SIG-M5 treated with dmso at 0.1 percent for 504 hours (cell line): ENCODE measurements around the gene EGR2.
A peak's percentile ranks its signal among the peaks of the same experiment; 100 is the strongest.

Source experiments
- DNase-seq: peaks from one replicate; lab custom pipeline; 2025; ENCODE audit not compliant: unreplicated experiment; lab: John Stamatoyannopoulos, UW

Gene EGR2

DNA sequence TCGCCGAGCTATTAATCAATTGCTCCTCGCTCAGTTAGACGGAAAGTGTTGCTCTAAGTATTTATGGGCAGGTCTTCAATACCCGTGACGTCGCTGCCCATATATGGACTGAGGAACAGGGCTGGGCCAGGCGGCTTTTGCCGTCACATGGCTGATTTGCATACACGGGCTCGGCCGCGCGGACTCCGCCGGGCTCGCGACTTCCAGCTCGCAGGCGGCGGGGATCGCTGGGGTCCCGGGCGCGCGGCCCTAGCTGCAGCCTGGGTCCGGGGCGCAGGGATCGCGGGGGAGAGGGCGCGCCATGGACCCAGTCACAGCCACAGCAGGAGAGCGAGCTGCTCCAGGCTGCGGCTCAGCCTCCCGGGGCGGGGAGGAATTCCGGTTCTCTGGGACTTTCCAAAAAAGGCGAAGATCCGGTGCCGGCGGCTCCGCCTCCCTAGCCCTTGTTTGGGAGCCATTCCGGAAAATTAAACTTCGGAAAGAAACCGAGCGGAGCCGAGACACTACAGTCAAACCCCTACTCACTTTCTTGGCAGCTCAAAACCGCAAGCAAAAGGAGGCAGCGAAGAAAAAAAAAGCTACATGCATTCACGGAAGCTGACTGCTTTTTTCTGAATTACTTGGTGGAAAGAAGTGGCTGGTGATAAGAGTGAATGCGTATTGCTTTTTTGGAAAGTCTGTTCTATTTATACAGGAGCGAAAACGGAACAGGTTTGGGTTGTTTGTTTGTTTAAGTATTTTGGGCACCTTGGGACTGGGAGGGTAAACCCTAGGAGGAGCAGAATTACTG, at the start of gene EGR2:
EGR2 (minus strand) TSS at position 36 of the 790 bp plus-strand sequence. CDS start 337 bp downstream, outside the sequence.
- DNase-seq = peak; percentile 97

DNA sequence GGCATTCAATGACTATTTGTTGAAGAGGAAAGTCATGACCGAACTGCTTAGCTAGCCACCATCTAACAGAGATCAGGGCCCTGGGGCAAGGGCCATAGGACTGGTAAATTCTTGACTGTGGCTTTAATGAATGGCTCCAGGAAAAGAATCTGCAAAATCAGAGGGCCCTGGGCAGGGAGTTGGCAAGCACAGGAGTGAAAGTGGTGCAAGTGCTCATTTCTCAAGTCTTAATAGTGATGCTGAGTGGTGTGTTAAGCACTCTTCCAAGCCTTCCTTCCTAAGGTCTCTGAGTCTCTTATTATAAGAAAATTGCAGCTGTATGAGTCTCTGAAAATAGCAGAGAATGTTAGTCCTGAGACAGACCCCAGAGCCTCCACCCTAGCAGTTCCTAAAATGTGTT, 46.3 kb upstream of the EGR2 start:
- DNase-seq = no peak

DNA sequence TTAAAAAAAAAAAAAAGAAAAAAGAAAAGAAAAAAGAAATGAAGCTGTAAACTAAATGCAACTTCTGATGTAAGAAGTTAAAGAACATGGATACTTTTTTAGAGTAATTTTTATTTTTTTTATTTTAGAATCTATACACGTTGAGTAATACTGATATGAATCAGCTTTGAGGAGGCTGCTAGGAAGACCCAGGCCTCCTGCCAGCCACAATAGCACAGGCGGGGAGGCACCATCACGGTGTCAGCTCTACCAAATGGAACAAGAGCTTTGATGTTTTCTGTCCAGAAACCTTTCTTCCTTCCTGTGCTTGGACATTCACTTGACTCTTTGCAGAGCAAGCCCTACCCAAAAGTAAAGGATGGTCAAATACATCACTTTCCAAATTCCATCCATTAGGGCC, 45.3 kb upstream of the EGR2 start:
- no peak for DNase-seq

DNA sequence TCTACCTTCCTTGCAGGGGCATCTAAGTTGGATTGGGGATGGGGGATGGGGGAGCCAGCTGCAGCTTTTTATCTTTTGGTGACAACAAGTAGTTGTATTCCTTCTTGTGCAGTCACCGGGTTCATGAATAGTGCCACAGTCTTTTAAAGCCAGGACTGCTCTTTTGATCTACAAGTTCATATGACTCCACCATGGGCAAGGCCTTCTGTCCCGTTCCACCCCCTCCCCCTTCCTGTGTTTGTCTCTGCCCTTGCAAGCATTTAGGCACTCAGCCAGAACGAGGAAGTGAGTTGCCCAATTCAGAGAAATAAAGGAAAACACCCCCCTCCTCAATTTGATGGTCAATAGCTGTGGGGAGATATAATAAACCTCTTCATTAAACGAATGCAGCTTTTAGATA, 44.8 kb upstream of the EGR2 start:
- no peak for DNase-seq

DNA sequence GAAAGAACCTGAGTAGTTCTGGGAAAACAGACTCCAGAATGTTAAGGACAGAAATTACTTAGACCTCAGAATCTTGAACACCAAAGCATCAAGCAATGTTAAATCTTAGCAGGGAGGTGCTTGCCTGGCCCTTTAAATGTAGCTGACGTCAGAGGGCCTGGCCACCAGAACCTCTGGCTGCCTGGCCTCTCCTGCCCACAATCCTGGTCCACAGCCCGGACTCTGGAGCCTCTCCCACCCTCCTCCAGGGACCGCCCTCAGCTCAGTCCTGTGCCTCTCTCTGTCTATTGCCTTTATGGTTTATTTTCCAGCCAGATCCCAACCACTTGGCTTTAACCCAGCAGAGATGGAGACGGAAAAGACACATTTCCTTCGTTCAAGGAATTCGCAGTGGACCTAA, 42.2 kb upstream of the EGR2 start:
- DNase-seq = no peak

DNA sequence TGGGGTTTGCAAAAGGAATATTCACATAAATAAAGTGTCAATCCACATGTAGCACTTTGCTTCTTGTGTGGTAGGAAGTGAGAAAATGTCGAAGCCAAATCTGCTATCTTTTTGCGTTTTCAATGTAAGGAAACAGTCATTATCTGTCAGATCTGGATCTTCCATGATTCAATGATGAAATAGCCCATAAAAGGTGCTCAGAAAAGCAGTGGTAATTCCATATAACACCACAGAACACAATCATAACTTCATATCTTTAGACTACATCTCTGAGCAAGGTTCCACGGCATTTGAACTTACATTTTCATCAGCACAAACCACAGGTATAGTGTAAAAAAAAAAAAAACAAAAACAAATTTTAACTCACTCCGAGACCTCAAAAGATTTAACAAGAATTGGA, 39.9 kb upstream of the EGR2 start:
- DNase-seq = no peak

DNA sequence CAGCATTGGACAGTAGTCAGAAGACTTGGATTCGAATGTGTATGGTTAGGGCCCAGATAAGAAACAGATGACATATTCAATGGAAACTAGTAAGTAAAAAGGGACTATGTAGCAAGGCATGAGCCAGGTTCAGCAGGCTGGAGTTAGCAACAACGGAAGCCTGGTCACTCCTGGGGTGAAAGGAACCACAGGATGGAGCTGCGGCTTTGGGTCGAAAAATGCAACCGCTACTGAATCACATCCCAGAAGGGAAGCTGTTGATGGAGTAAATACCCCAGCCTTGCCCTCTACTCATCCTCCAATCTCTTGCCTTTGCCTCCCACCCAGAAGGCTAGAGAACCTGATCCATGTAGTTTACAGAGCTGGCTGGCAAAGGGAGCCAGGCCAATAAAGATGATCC, 37.5 kb upstream of the EGR2 start:
- peak; percentile 54 for DNase-seq

DNA sequence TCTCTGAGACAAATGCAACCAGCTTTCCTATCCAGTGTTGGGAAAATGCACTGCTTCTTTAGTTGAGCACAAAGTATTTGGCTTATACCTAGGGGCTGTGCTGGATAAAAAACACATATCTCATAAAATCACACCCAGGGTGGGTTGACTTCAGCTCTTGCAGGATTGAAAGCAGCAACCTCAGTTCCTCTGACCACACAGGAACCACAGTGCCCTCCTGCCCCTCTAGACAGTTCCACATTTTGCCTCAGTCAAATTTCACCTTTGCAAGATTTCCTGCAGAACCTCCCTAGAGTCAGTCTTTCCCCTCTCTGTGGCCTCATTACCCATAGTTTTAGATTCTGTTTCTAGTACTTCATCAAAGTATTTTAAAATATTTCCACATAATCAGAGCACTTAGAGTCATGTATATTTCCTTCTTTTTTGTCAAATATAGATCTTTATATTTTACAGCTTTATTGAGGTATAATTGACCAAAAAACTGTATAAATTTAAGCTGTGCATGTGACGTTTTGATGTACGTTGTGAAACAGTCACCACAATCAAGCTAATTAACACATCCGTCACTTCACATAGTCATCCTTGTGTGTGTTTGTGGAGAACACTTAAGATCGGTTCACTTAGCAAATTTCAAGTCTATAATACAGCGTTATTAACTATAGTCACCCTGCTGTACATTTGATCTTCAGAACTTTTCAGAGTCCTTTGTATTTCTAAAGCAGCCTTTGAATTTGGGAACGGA, 37.0 kb upstream of the EGR2 start:
- DNase-seq = peak; percentile 16

DNA sequence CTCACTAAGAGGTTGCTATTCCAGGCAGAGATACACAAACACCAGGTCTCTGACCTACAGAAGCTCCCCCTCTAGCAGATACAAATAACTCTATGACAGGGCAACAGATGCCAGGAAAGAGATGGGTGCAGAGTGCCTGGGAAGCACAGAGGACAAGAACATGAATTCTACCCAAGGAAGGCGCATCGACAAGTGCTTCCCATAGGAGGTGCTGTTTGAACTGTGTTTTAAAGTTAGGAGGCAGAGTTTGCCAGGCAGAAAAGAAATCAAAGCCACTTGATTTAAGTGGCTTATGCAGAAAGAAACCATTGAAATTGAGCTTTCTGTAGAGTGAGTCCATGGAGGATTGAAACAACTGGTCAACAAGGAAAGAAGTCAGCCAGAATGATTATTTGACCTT, 35.3 kb upstream of the EGR2 start:
- no peak for DNase-seq

DNA sequence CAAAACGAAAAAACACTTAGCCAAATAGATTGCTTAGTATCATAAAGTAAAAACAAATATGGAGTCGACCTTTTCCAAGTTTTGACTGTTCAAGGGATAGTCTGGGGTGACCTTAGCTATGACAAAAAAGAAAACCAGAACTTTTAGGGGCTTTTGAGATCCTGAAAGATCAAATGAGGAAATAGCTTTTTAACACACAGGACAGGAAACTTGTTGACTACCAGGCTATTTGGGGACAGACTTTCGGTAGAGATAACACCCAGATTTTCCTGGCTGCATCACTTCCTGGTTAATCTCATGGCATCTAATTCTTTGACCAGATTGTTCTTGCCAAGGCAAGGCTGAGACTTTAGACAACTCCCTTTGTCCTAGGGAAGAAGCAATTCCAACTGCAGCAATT, 34.5 kb upstream of the EGR2 start:
- no peak for DNase-seq

DNA sequence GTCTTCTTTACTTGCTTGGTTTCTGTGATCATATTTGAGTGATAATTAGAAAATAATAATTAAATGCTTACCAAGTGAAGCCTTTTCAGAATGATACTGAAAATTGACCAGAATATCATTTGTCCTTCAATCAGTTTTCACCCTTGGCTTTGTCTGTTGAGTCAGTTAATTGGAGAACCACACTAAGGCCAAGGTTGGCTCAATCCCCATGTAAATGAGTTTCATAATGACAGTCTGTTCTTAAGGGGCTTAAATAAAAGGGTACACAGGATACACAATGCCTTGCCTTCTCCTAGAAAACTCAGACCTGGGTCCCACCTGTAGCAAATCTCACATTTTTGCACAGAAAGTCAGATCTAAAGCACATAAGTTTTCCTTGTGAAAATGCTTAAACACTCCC, 31.3 kb upstream of the EGR2 start:
- DNase-seq = no peak

DNA sequence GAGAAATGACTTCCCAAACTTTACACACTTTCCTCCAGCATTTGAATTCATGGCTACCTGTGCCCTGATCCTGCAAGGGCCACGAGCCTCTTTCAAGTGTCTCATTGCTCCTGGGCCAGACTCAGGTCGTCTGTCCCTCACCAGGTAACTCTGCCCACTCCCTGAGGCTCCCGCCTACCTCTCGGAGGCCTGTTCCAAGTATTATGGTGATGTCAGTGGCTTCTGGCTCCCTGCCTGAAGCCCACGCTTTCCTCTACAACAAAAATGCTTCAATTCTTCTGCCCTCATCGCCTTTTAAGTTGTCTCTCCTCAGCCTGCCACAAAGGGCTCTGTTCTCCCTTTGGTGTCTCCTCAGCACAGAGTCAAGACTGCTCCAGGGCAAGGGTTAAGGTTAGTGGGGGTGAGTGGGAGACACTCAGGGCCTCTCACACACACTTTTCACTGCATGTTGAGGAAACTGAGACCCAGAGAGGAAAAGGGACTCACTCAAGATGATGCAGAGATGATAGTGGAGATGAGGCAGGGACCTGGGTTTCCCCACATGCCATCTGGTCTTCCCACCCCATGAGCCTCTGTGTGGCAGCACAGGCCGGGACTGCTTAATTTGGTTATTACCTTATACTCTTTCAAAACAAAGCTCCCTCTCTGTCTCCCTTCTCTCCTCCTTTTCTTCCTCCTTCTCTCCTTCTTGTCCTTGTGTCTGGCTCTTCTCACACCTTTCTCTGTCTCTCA, 28.3 kb upstream of the EGR2 start:
- no peak for DNase-seq

DNA sequence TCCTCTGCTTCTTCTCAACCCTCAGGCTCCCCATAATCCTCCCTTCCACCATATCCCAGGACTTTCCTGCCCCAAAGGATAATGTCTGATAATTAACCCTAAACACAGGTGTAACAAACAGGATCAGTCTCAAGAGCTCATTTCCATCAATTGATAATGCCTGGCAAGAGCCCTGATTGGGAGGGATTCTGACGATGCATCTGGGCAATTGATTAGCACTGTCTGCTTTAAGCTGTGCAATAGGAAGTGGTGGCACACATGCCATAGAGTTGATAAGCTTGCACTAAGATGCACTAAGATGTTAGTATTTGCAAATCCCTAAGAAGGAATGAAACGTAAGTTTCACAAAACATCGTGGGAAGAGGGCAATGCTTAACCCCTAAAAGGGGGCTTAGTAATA, 27.4 kb upstream of the EGR2 start:
- no peak for DNase-seq

DNA sequence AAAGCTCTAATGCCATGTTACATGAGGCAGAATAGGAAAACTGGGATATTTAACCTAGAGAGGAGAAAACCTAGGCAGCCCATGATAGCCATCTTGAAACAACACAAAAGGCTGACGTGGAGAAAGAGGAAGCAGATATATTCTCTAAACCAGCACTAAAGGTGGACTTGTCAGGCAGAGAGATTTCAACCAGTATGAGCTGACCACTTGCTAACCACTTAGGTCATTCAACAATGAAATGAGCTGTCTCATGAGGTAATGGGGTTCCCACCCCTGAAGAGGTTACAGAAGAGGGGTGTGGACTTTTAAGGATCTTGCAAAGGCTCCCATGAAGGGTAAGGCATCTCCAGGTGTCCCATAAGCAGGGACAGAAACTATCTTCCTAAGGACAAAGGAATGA, 26.8 kb upstream of the EGR2 start:
- no peak for DNase-seq

DNA sequence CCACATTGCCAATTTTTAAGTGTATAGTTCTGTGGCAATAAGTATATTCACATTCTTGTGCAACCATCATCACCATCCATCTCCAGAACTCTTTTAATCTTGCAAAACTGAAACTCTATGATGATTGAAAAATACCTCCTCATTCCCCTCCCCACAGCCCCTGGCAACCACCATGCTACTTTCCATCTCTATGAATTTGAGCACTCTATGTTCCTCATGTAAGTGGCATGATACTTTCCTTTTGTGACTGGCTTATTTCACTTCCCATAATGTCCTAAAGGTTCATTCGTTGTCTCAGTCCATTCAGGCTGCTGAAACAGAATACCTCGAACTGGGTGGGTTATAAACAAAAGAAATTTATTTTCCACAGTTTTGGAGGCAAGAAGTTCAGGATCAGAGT, 23.4 kb upstream of the EGR2 start:
- DNase-seq = peak; percentile 21

DNA sequence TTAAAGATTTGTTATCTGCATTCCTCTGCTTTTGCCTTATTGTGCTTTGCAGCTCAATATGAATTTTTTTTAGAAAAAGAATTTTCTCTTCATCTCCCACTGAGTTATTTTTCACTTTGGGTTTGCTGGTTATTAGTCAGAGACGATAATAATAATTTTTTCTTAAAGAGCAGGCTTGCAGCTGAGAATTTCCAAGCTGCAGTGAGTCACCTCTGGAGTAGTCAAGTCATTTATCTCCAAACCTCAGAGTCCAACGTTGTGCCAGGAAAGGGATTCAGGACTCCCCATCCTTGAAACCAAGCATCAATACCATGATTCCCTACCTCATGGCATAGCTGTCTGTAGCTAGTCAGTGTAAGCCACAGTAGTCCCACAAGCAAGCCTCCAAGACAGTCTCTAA, 15.2 kb upstream of the EGR2 start:
- DNase-seq = no peak

DNA sequence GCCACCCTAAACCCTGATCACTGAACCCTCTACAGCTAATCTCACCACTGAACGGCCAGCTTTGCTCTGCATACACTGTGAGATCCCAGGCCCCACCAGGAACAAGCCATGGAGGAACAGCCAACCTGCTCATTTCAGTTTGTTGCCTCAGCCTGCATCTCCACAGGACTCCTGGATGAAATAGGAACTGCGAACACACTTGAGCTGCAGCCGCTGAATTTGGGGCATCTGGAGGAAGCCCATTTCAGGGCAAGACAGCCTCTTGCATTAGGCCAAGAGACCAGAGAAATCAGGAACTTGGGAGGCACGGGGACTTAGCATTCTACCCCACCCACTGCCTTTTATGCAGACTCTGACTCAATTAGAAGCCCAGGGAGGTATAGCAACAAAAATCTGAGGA, 14.5 kb upstream of the EGR2 start:
- peak; percentile 39 for DNase-seq

DNA sequence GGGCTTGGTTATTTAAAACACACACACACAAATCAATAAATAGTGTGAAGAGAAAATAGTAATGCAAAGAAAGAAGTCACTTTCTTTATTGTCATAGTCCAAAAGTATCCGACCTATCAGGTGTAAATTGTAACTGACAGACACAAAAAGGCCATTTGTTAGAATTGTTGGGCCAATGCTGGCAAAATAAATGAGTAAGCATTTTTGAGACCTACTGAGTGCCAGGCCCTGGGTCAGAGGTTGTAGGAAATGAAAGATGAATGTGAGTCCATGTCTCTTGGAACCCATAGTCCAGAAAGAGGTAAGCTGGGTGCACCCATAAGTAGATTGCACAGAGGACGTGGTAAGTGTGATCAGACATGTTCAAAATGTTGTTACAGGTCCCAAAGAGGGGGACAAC, 13.5 kb upstream of the EGR2 start:
- DNase-seq = no peak

DNA sequence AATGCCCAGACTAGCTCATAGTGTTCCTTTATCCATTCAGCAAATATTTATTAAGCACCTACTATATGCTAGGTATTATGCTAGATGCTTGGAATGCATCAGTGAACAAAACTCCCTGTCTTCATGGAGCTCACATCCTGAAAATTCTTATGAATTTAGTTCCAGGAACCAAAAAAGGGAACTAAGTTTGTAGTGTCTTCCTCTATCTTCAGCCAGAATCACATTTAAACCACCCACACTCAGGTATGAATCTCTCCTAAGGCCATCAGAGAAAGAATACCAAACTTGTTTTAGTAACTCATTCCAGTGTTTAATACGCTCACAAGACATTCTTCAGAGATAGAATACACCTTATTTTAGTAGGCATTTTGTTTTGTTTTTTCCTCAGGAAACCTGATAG, 10.1 kb upstream of the EGR2 start:
- no peak for DNase-seq

DNA sequence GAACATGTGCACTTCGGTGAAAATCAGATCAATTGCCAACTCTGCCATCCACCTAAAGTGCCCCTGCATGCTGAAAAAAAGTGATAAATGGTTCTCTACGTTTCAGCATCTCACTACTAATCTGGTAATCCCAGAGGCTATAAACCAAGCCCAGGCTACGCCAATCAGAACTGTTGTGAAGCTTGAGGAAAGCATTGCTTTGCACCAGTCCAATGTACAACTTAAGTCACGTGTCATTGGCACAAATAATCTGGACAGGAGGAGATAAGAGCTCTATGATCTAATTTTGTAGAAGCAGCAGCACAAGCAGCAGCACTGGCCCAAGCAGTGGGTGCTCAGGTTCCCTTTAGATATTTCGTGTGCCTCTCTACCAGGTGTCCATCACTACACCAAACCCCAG, 4.4 kb upstream of the EGR2 start:
- no peak for DNase-seq

DNA sequence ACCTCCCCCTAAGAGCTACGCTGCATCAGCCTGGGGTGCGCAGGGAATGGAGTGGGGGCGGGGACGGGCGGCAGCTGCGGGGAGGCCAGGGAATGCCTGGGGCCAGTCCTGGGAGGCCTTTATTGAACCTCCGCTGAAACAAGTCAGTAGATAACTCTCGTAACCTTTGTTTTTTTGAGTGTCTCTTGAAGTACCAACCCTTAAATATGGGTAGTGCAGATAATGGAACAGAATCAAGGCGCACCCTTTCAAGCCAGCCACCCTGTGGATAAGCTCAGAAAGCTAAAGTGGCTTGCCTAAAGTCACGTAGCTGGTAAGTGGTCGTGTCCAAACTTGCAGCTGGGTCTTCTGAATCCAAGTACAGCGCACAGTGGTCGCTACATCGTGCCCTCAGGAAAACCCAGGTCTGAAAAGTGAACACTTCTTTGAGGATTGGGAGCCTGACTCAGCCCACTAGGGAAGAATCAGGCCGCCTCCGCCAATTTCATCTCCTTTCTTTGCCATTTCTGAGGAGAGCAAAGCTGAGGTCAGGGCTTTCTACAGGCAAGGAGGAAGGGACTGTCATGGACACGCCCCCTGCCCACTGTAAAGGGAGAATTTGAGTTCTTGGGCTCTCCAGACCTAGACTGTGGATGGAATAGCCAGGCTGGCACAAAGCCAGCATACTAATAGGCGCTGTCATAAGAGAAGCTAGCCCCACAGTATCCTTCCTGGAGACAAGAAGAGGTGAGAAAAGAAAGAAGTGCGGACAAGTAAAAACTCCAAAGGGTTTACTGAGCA, 3.2 kb upstream of the EGR2 start:
- no peak for DNase-seq
